Endothelial cell of umbilical vein (primary cell): Measurements from ENCODE around the gene PTPRK.

Experiments used
- CTCF ChIP-seq, 2 donors: IDR thresholded peaks; 1 replicate in 1 of 2; 2 replicates in 1 of 2; pipeline ENCODE4 v1.5.1; 2011; ENCODE audit warnings: low read length in 2 of 2, mild to moderate bottlenecking in 2 of 2, moderate library complexity in 2 of 2, control low read depth in 1 of 2, inconsistent platforms in 1 of 2, low read depth in 1 of 2; ENCODE audit not compliant: insufficient read depth in 1 of 2; ENCODE audit errors: extremely low read depth in 1 of 2
- EZH2 ChIP-seq: IDR thresholded peaks from 2 replicates; pipeline ENCODE4 v1.6.1; 2012; ENCODE audit warnings: borderline replicate concordance, low read depth, mild to moderate bottlenecking, moderate library complexity, low read length, inconsistent platforms; ENCODE audit not compliant: severe bottlenecking
- FOS ChIP-seq: IDR thresholded peaks from 2 replicates; pipeline ENCODE4 v1.6.1; 2011; ENCODE audit warnings: mild to moderate bottlenecking, low read length, moderate library complexity, borderline replicate concordance; ENCODE audit not compliant: insufficient read depth
- GATA2 ChIP-seq: IDR thresholded peaks from 2 replicates; pipeline ENCODE4 v1.7.0; 2011; ENCODE audit warnings: low read depth, mild to moderate bottlenecking, moderate library complexity, mixed read lengths, low read length; ENCODE audit not compliant: insufficient read length, insufficient read depth
- JUN ChIP-seq: IDR thresholded peaks from 2 replicates; pipeline ENCODE4 v1.6.1; 2011; ENCODE audit warnings: borderline replicate concordance, low read depth; ENCODE audit not compliant: insufficient read length, insufficient read depth
- MAX ChIP-seq: IDR thresholded peaks from 2 replicates; pipeline ENCODE4 v1.6.1; 2011; ENCODE audit not compliant: insufficient read depth, insufficient read length
- MYC ChIP-seq: IDR thresholded peaks from one replicate; pipeline ENCODE4 v1.6.1; 2011; ENCODE audit warnings: mild to moderate bottlenecking, low read depth, low read length
- POLR2A ChIP-seq: IDR thresholded peaks from 2 replicates; pipeline ENCODE4 v1.6.1; 2012; ENCODE audit warnings: low read depth, mild to moderate bottlenecking, control low read depth, low read length
- POLR2AphosphoS5 ChIP-seq: IDR thresholded peaks from 2 replicates; pipeline ENCODE4 v1.6.1; 2012; ENCODE audit warnings: low read depth, mild to moderate bottlenecking, control low read depth, low read length, moderate library complexity; ENCODE audit not compliant: insufficient read depth

- TF ChIP-seq CTCF (IDR thresholded peaks at IDR 0.05; ENCODE audit: extremely low read depth in 1 of 2, insufficient read depth in 1 of 2, low read depth in 1 of 2, low read length in 2 of 2) (no peak), GATA2 (no peak), POLR2AphosphoS5 (no peak), MAX (no peak), POLR2A (no peak), EZH2 (no peak), FOS (no peak), JUN (no peak), MYC (no peak)
Observed at GRCh38 chr6:128250370-128251070, 269.9 kb downstream of the PTPRK start.
